GF-D8 (cell line): ENCODE measurements around the gene KMT5C.
"Not testable (repeated sequence)": the region's sequence is repeated elsewhere in the genome, so short reads cannot be mapped to it uniquely, and the experiment has no call there.

Source experiments
- DNase-seq: peaks from one replicate; lab custom pipeline; 2025; lab: John Stamatoyannopoulos, UW

KMT5C gene

GRCh38 chr19:55319785-55320184, 19.9 kb upstream of the KMT5C start:
- no peak for DNase-seq

- DNase-seq, result no peak
Observed at GRCh38 chr19:55320844-55321419, 18.7 kb upstream of the KMT5C start.

DNA sequence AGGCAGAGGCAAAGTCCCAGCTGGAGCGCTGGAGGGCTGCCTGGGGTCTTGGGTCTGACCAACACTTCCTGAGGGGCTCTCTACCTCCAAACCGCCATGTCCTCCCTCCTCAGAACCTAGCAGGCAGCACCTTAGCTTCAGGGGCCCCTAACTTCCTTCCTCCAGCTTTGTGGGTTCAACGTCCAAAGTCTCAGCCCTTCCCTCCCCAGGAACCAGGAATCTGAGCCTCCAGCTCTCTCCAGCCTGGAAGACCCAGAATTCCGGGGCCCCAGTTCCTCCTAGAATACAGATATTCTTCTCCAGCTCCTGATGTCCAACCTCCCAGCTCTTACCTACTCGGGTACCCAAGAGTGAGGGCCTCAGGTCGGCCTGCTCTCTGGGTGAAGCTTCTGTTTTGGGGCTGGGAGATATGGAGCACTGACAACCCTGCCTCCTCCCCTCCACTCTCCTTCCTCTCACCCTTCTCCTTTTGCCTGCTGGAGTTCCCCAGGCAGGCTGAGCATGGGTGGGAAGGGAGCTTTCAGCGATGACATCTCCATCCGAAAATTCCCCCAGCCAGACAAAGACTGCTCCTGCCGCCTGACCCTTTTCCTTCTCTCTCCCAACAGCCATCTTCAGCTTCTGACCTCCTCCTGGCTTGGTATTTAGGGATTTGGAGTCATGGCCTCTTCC, 18.1 kb upstream of the KMT5C start:
- DNase-seq, result no peak

- DNase-seq, result no peak
Observed at GRCh38 chr19:55322204-55322885, 17.3 kb upstream of the KMT5C start.

- DNase-seq, result no peak
Observed at GRCh38 chr19:55324662-55325061, 15.0 kb upstream of the KMT5C start.

GRCh38 chr19:55325172-55325571, 14.5 kb upstream of the KMT5C start, which contains the start of gene TMEM150B:
Gene TMEM150B, minus strand, starts transcription at chr19:55325341. Its CDS starts 4,305 bp downstream, at chr19:55321036.
- no peak for DNase-seq

- DNase-seq, result not testable (repeated sequence)
Observed at GRCh38 chr19:55328774-55329318, 10.8 kb upstream of the KMT5C start.

DNA sequence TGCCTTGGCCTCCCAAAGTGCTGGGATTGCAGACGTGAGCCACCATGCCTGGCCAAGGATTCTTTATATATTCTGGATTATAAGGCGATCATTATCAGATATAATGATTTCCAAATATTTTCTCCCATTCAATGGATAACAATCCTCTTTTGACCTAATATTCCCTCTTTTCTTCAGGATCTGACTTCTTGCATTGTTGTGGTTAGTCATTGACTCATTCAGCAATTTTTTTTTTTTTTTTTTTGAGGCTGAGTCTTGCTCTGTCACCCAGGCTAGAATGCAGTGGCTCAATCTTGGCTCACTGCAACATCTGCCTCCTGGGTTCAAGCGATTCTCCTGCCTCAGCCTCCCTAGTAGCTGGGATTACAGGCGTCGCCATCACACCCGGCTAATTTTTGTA, 9.9 kb upstream of the KMT5C start:
- not testable (repeated sequence) for DNase-seq

DNA sequence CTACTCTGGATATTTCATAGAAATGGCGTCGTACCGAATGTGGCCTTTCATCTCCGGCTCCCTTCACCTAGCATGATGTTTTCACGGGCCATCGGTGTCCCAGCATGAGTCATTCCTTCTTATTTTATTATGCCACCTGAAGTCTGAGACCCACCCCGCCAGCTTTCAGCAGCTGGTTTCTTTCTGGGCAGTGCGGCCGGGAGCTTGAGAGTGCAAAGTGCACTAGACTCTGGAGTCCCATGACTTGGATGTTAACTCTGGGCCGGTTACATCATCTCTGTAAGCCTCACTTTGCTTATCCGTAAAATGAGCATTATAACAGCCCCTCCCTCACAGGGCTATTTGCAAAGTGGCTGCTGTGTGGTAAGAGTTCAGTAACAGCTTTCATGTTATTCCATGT, 5.8 kb upstream of the KMT5C start:
- DNase-seq, result no peak

DNA sequence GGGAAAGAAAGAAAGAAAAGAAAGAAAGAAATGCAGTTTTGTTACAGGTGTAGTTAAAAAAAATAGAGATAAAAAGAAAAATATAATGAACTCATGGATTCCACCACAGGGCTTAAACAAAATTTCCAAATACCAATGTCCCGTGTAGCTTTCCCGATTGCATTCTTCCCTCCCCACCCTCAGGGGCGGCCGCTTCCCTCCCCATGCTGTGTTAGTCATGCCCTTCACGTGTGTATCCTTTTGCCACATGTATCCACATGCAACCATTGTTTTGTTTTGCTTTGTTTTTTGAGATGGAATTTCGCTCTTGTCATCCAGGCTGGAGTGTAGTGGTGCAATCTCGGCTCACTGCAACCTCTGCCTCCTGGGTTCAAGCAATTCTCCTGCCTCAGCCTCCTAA, 3.6 kb upstream of the KMT5C start:
- DNase-seq, result no peak

- no peak for DNase-seq
Observed at GRCh38 chr19:55339889-55340783, 460 bp downstream of the KMT5C start.

GRCh38 chr19:55340784-55341147, 1.1 kb downstream of the KMT5C start:
- no peak for DNase-seq

- no peak for DNase-seq
Observed at GRCh38 chr19:55341171-55341588, 1.5 kb downstream of the KMT5C start.

DNA sequence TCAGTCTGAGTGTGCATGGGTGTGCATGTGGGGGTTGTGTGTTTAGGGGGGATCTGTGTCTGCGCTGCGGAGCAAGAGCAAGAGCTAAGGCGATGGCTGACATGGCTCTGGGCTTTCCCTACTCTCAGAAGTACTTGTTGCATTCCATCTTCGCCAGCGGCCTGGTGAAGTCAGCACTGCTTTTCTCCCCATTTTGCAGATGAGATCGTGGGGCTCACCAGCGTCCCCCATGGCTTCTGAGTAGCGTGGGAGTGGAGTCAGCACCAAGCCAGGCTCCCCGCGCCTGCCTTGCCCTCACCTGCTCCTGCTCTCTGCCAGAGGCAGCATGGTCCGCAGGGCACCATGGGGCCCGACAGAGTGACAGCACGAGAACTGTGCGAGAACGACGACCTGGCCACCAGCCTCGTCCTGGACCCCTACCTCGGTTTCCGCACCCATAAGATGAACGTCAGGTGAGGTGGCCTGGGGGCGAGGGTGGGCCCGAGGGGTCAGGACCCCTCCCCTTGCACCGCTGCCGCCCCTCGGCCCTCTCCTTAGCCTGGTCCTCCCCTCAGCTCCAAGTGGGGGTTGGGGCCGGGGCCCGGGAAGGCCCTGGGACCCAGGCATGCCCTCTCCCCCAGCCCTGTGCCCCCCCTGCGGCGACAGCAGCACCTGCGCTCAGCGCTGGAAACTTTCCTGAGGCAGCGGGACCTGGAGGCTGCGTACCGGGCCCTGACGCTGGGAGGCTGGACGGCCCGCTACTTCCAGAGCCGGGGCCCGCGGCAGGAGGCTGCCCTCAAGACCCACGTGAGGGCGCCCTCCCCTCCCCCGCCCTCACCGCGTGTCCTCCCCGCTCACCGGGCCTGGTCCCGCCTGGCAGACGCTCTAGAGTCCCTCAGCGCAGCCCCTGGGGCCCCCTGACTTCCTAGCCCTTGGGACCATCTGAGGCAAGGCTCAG, 2.2 kb downstream of the KMT5C start:
- no peak for DNase-seq

GRCh38 chr19:55344444-55344843, 4.8 kb downstream of the KMT5C start:
- DNase-seq, result no peak

DNA sequence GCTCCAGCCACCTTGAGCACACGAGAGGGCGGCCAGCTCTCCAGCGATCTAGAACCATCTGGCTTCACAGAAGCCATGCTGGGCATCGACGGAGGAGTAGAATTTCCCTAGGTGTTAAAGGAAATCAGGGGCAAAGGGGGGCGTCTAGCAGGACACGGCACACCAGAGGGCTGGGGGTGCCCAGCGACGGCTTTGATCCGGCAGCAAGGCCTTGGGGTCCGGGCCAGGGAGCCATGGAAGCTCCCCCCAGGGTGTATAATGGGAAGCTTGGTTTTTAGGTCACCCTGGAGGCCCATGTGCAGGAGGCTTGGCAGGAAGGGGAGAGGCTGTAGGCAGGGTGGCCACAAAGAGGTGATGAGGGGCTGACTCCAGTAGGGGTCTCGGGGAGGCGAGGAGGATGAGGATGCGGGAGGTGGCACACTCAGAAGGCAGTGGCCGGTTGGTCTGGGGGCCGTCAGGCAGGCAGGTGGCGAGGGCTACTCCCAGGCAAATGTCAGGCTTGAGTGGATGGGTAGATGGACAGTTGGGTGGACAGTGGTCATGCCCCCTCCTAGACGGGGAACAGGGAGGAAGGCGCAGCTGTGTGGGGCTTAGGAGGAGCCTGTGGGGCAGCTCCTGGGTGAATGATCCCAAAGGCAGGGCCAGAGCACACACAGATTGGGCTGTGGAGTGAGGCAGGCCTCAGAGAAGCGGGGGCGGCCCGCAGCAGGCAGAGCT, 5.6 kb downstream of the KMT5C start:
- no peak for DNase-seq

DNA sequence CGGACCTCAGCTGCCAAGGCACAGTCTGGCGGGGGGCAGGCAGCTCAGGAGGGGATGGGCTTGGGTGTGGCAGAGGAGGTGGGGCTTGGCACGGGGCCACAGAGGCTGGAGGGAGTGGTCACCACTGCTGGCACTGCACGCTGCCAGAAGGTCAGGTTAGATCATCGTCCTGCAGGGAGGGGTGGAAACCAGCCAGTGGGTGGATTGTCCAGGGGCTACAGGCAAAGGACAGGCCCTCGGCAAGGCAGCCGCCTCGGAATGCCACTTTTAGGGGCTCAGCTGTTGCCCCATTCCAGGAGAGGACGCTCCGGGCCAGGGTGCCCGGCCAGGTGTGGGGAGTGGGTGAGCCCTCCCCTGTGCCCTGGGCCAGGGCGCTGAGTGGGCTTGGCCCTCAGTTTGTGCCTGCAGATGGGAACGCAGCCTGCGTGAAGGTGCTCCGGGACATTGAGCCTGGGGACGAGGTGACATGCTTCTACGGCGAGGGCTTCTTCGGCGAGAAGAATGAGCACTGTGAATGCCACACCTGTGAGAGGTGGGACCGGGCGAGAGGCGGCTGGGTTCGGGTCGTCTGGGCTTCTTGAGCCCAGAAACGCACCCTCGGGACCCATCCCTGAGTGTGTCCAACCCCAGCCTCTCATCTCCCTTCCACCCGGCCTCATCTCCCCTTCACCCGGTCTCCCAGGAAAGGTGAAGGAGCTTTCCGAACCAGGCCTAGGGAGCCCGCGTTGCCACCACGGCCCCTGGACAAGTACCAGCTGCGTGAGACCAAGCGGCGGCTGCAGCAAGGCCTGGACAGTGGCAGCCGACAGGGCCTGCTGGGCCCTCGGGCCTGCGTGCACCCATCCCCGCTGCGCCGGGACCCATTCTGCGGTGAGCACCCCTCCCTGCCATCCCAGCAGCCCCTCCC, 6.4 kb downstream of the KMT5C start:
- no peak for DNase-seq

- DNase-seq, result no peak
Observed at GRCh38 chr19:55346725-55347441, 7.2 kb downstream of the KMT5C start.
